GF-D8 (cell line): ENCODE results near the gene IRF2.
A peak's percentile ranks its signal among the peaks of the same experiment; 100 is the strongest.

Experiments
- DNase-seq: peaks from one replicate; lab custom pipeline; 2025; lab: John Stamatoyannopoulos, UW

IRF2 gene

DNA sequence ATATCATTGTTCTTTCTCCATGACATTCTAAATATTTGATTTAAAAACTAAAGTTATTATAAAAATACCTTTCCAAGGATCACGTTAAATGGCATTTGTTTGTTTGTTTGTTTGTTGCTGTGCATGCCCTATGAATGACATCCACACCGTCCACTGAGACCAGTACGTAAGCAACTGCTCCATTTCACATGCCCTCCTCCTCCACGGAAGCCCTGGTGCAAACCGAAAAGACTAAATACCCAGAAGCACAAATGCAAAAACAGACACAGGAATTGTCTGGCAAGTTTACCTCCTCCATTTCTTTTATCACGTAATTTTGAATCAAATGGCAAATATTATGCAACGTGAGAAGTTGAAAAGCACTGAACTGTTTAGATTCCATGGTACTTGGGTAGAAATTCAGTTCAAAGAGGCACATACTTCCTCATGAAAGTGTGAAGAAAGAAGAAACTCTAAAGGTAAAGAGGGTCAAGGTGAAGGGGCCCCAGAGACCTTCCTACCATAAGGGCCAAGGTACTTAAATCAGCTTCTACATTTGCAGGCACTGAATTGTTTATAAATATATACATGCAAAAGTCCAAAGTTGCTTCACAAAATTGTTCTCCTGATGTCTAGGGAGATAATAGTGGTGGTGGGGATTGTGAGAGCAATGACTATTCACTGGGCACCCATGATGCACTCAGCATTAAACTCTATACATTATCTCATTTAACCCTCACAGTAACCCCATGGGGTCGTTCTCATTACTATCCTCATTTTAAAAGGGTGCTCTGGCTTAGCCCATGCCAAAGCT, 23.4 kb downstream of the IRF2 start:
- DNase-seq = peak; percentile 6

GRCh38 chr4:184450045-184450444, 24.3 kb downstream of the IRF2 start:
- DNase-seq = no peak

- no peak for DNase-seq
Observed at GRCh38 chr4:184448821-184449220, 25.5 kb downstream of the IRF2 start.

DNA sequence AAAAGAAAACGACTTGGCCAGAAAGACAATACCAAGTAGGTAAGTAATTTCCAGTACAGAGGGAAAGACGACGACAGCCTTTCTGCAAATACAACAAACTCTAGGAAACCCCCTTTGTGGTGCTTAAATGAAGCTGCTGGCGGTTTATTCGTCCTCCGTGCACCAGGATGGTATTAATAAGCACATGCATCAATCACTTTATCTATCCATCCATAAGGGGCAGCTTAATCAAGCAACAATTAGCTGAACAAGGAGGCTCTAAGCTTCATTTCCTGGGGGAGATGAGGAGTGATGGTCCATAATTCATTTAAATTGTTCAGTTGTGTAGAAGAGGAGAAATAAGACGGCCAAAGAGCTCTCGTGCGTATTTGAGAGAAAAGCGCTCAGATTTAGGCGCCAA, 26.2 kb downstream of the IRF2 start:
- DNase-seq = no peak

DNA sequence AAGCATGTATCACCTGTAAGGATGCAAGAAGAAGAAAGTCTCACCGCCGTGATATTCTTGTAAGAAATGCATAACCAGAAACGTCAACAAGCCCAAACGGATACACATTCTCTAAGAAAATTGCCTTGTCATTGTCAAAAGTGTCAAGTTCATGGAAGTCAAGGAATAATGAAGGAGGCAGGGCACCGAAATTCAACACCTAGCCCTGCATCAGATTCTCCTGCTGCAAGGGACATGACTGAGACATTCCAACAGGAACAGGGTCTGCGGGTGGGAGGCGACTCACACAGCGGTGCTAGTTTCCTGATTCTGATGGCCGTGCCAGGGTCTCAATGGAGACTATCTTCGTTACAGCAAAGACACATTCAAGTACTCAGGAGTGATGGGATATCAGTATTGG, 26.7 kb downstream of the IRF2 start:
- DNase-seq = no peak

GRCh38 chr4:184446132-184446658, 28.2 kb downstream of the IRF2 start:
- DNase-seq = no peak

GRCh38 chr4:184444953-184445309, 29.4 kb downstream of the IRF2 start:
- DNase-seq = no peak

- DNase-seq = no peak
Observed at GRCh38 chr4:184444215-184444952, 30.0 kb downstream of the IRF2 start.

DNA sequence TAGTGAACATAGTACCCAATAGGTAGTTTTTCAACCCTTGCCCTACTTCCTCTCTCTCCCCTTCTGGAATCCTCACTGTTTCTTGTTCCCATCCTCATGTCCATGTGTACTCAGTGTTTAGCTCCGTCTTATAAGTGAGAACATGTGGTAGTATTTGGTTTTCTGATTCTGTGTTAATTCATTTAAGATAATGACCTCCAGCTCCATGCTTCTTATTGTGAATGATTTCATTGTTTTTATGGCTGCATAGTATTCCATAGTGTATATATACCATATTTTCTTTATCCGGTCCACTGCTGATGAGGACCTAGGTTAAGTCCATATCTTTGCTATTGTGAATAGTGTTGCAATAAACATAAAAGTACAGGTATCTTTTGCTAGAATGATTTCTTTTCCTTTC, 31.0 kb downstream of the IRF2 start:
- no peak for DNase-seq

- no peak for DNase-seq
Observed at GRCh38 chr4:184442314-184442635, 32.1 kb downstream of the IRF2 start.

DNA sequence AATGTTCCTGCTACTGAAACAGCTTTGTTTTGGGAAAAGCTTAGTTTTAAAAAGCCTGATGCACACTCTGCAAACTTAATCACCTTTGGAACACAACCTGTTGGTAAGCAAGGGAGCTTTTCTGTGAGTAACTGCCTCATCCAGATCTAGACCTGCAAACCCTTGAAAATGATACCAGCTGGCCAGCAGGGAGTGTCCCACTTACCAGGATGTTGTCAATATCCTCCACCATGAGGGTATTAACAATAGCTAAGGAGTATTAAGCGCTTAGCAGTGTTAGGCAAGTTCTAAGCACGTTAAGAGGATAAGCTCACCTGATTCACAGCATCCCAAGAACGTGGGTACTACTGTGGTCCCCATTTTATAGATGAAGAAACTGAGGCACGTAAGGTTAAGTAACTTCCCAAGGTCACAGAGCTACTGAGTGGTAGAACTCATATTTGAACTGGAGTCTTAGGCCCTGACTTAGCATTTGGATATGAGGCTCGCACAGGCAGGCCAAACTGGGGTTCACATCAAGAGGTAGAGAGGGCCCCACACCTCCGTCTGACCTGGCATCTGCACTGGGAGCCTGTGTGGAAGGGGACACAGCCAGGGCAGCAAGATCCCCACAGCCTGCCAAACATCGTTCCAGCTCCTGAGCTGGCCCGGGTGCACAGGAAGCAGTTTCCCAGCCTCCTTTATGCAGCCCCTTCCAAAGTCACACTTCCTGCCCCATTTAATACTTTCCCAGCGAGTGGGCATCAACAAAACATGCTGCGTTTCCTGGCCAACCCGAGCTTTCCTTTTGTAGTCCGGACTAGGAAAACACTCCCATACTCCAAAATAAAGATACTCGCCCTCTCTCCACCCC, 32.7 kb downstream of the IRF2 start:
- DNase-seq = no peak

DNA sequence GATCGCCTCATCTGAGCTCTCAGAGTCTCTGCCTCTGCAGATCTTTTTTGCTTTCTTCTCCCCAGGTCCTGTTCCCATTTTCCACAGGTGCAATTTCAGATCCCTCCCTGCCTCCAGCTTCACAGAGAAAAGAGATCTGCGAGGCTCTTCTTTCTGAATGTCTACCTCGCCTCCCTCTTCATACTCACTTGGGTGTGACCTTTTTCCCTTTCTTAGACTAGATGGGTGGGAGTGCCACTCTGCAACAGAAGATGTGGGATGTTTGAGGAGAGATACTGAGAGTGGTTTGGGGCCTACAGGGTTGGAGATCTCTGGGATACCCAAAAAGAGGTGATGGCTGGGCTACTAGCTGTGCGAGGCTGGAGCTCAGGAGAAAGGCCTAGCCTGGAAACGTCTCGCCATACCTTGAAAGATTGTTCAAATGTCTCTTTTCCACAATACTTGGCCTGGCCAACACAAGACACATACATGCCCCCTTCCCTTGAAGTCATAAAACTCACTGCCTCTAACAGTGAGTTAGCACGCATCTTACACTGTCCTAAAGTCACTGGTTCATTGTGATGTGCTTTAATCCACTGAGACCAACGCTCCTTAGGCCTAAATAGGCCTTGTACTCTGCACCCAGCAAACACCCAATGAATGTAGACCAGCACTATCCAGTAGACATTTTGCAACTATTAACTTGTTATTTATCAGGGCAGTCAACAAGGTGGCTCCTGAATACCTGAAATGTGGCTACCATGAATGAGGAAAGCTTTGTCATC, 33.6 kb downstream of the IRF2 start:
- DNase-seq = no peak

DNA sequence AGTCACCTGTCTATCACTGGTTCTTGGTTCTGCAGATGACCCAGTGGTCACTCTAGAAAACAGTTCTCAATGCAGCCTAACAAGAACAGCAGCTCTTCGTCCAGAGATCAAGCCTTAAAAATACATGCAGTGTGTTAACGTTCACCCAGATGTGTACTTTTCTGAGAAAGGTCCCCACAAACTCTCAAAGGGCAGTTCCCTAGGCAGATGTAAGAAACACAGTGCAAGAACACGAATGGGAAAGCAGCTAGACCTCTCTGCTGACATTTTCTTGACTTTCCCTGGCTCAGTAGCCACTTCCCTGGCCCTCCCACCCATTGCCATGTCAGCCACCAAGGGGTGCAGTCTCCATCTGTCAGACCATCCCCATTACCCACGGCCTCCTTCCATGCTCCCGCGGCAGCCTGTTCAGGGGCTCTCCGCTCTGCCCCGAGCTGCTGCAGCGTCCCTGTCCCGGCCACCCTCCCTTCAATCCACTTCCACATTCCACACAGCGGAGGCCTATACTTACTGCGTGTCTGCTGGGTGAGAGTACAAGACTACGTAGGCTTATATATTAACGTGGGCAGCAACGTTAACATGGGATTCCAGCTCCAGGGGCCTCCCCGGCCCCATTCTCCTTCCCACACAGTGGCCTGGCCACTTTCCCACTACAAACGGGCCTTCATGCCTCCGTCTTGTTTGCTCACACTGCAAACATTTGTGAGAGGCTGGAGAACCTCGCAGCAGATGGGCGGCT, 34.3 kb downstream of the IRF2 start:
- DNase-seq = no peak

GRCh38 chr4:184439386-184439785, 35.0 kb downstream of the IRF2 start:
- no peak for DNase-seq

- DNase-seq = no peak
Observed at GRCh38 chr4:184438375-184438774, 36.0 kb downstream of the IRF2 start.

- no peak for DNase-seq
Observed at GRCh38 chr4:184437565-184438265, 36.6 kb downstream of the IRF2 start.

GRCh38 chr4:184434501-184435066, 39.8 kb downstream of the IRF2 start:
- DNase-seq = no peak

- DNase-seq = no peak
Observed at GRCh38 chr4:184434021-184434420, 40.3 kb downstream of the IRF2 start.

- DNase-seq = no peak
Observed at GRCh38 chr4:184433258-184433892, 41.0 kb downstream of the IRF2 start.
